HG02852 (cell line): ENCODE data around the gene REEP1.

Experiments used
- ATAC-seq: cut with Tn5 transposase; IDR thresholded peaks from one replicate; pipeline ENCODE4 v1.9.1; 2021; ENCODE audit warnings: mild to moderate bottlenecking, moderate library complexity; ENCODE audit not compliant: unreplicated experiment

REEP1 gene

DNA sequence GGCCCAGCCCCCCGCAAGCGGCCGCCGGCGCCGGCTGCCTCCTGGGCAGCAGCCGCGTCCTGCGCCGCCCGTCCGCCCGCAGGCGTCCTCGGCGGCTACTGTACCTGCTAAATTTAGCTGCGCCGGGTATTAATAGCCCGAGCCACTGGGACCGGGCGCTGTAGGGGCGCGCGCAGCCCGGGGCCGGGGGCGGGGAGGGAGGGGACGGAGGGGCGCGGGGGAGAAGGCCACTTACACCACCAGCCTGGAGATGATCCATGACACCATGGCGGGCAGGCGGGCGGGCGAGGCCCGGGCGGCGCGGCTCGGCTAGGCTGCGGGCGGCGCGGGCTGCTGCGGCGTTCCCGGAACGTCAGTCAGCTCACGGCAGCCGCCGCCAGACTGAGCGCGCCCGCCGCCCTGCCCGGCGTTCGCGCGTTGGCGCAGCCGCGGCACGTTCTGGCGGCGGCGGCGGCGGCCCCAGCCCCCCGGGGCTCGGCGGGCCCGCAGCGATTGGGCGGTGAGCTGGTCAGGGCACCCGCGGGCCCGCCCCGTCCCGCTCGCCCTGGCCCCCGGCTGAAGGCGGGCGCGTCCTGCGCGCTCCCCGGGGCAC is at the start of gene REEP1:
TSS of gene REEP1 (minus strand) at position 383 of the 592 bp plus-strand sequence. CDS start at position 267, 116 bp downstream.
- no peak for ATAC-seq

DNA sequence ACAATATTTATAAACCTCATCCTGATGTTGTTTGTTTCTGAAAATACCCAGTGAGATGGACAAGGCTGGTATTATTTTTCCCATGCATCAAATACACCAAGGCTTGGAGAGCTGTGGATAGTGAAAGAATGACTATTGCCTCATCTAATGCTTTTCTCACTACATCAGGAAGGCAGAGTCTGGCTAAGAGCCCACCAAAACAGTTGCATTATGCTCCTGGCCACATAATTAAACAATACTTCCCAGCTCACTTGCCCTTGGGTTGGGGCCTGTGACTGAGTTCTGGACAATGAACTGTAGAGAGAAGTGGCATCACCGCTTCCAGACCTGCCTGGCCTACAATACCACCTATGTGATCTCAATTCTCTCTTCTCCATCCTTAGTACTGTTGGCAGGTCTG is 46.4 kb upstream of the REEP1 start:
- no peak for ATAC-seq

GRCh38 chr2:86382698-86383097 is 45.3 kb upstream of the REEP1 start:
- no peak for ATAC-seq

DNA sequence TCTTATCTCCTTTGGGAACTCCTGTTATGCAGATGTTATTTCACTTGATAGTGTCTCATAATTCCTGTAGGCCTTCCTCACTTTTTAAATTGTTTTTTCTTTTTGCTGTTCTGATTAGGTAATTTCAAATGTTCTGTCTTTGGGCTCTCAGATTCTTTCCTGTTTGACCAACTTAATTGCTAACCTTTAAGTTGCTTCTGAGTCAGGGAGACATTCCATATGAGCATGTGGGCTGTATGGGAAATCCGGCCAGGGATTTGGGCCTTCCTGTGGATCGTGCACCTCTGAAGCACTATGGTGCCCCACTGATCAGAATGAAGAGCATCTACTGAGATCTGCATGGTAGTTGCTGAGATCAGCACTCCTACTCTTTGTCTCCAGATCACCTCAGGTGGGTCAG is 44.7 kb upstream of the REEP1 start:
- no peak for ATAC-seq

DNA sequence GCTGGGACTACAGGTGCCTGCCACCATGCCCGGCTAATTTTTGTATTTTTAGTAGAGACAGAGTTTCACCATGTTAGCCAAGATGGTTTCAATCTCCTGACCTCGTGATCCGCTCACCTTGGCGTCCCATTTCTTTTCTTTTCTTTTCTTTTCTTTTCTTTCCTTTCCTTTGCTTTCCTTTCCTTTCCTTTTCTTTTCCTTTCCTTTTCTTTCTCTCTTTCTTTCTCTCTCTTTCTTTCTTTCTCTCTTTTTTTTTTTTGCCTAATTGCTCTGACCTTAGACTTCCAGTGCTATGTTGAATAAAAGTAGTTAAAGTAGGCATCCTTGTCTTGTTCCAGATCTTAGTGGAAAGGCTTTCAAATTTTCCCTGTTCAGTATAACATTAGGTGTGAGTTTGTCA is 41.0 kb upstream of the REEP1 start:
- no peak for ATAC-seq

DNA sequence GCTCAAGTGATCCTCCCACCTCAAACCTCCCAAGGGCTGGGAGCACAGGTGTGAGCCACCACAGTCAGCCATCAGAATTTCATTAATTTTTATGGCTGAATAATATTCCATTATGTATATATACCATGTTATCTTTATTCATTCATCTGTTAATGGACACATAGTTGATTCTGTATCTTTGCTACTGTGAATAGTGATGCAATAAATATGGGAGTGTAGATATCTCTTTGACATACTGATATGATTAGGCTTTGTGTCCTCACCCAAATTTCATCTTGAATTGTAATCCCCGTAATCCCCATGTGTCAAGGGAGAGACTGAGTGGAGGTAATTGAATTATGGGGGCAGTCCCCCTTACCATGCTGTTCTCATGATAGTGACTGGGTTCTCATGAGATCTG is 38.2 kb upstream of the REEP1 start:
- ATAC-seq, result no peak

- no peak for ATAC-seq
These were observed 35.4 kb upstream of the REEP1 start for GRCh38 chr2:86372641-86373502.

GRCh38 chr2:86372133-86372532 is 34.7 kb upstream of the REEP1 start:
- no peak for ATAC-seq

DNA sequence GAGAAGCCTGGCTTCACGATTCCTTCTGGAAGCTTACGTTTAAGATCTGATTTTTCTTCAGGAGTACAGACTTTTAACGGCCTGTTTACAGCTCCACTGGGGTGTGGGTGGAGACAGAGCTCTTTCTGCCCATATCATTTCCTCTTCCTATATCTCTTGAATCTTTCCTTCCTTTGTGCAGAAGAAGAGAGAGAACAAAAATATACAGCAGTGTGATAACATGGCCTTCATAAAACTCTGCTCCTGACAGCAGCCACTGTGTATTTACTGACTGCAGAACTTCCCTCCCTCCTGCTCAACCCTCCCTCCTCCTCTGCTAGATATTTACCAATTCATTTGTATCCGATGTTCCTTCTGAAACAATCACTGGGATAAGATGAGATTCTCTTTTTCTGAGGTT is 34.1 kb upstream of the REEP1 start:
- ATAC-seq, result no peak

DNA sequence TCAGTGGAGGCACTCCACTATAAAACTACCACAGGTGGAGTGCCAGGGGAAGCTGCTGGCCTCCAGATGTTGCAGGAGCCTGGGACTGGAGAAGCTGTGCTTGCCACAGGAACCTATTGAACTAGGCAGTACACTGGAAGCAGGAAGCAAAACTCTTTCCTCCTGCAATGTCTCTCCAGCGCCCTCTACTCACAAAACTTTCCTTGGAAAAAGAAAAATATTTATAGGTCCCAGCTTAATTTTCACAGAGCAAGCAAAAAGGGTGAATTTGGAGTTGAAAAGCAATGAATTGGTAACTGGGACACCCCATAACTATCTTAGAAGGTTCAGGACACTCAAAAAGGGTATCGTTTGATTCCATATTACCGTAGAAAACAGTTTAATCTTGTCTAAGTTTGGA is 33.2 kb upstream of the REEP1 start:
- no peak for ATAC-seq

DNA sequence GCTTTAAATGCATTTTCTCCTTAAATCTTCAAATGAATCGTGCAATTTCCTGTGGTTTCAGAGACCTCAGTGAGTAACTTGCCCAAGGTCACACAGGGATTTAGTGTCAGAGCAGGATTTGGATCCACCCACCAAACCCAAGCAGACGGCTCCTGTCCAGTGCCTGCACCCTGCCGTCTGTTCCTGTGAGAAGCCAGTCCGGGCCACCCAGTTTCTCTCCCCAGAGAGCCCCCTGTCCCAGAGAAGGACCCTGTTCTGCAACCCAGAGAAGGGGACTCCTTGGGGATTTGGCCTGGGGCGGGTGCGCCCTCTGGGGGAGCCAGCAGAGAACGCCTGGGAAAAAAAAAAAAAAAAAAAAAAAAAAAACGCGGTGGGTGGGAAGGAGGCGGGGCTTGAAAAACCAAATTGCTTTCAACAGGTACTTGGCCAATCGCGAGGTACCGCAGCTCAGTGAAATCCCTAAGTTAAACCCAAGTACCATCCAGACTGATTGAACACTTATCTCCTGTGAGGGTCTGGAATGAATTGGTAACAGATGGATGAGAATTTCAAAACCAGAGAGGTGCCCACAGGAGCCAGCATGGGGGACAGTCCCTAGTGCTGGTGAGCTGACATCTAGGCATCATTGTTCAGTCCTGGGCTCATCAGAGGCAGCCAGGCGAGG is 30.9 kb upstream of the REEP1 start:
- no peak for ATAC-seq

- no peak for ATAC-seq
These were observed 30.0 kb upstream of the REEP1 start for GRCh38 chr2:86367499-86367777.

GRCh38 chr2:86366651-86367498 is 29.4 kb upstream of the REEP1 start:
- no peak for ATAC-seq

DNA sequence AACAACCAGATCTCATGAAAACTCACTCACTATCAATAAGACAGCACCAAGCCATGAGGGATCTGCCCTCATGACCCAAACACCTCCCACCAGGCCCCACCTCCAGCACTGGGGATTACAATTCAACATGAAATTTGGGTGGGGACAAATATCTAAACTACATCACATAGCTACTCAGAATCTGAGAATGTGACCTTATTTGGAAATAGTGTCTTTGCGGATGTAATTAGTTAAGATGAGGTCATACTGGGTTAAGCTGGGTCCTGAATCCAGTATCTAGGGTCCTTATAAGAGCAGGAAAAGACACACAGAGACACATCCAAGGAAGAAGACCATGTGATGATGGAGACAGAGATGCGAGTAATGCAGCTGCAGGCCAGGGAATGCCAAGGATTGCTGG is 27.5 kb upstream of the REEP1 start:
- no peak for ATAC-seq

- no peak for ATAC-seq
These were observed 23.4 kb upstream of the REEP1 start for GRCh38 chr2:86360776-86361175.

DNA sequence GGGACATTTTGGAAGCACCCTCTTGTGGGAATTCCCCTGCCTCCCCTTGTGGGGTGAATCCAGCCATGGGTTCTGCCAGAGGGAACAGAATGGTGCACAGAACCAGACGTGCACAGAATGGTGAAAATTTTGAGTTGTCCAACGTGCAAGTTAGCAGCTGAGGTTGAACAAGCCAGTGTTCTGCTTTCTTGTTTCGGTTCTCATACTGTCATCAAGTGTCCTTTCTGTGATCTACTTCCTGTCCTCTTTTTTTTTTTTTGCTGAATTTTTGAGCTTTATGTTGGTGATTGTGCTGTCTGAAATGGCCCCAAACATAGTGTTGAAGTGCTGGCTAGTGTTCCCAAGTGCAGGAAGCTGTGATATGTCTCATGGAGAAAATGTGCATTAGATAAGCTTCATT is 21.5 kb upstream of the REEP1 start:
- ATAC-seq, result peak; percentile 86

DNA sequence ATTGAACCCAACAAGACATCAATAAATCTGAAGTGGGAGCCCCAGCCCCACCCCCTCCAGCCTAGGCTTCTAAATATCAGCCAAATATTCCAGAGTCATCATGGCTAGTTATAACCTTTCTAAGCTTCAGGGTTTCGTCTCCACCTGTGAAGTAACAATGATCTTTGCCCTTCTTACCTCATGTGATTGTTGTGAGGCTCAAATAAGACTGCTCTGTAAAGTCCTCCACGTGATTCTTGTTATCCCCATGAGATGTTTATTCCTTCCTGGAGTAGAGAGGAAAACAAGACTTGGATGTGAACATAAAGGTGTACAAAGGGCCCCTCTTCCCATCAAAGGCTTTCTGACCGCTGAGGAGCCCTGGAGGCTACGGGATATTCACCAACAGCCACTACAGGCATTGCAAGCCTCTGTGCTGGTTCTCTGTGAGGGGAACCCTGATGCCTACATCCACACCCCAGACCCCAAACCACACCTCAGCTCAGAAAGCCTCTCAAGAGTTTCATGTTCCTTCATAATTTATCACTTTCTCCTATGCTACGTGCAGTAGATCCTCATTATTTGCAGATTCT is 20.1 kb upstream of the REEP1 start:
- no peak for ATAC-seq

DNA sequence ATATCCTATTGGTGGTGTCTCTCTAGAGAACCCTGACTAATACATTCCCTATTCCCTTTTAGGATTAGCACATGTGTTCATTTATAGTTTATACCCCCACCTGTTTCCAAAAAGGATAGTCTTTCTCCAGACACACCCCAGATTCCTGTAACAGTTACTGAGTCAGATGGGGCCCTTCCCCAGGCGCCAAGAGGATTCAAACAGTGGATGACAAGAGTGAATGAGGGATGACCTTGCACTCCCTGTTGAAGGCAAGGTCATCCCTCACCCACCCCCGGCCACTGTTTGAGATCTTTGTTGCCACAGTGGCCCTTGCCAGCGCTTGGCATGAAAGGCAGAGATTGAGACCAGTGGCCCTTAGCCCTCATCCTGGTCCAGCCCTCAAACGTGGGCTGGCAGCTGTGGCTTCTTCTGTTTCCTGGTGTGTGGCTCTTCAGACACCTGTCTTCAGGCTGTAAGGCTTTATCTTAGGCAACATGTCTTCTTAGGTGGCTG is 15.3 kb upstream of the REEP1 start:
- no peak for ATAC-seq

- no peak for ATAC-seq
These were observed 14.8 kb upstream of the REEP1 start for GRCh38 chr2:86352137-86352726.

DNA sequence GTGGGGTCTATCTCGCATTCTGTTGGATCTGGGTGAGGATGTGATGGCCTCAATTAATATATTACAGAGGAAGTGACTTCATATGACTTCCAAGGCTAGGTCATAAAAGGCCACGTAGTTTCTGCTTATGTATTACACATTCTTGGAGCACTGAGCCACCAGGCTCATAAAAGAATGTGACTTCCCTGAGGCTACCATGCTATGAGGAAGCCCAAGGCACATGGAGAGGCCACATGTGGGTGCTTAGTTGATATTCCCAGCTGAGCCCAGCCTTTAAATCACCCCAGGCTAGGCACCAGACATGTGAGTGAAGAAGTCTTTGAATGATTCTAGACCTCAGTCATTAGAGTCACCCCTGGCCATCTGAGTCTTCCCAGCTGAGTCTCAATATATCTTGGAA is 13.3 kb upstream of the REEP1 start:
- no peak for ATAC-seq
